ENCODE results near the gene CLN5. TPM values are rescaled to one million over a fixed set of nuclear protein-coding genes. Genes with fewer than 3 reads are reported as not detected.

CLN5 gene
- total and polyA plus RNA-seq, 10 of the 15 experiments (the other 5 are each of a cell fraction or from before 2014, with no cell fraction given) = 11.2 to 22.2 (median 13.1) TPM

- no peaks in the 10 kb centered on the region for H4K20me1 ChIP-seq (ENCODE audit: control insufficient read depth, insufficient read depth)
- no peak for ATAC-seq
- no peak for DNase-seq (ENCODE audit: low read depth, low spot score)
- no peaks in the 10 kb centered on the region for H3K79me2 ChIP-seq (ENCODE audit: control insufficient read depth, insufficient read depth, low read length)
- ChIA-PET CTCF (interaction anchor here (0.6 to 1.7 kb wide), 2 partner anchors 16 to 230 kb away, joined by 3 to 4 read pairs; no protein-coding TSS in a partner anchor), SMC1A (ENCODE audit: uncharacterized antibody, unreplicated experiment) (interaction anchor here (0.9 kb wide), 1 partner anchor 86 kb away, joined by 3 read pairs; no protein-coding TSS in a partner anchor), POLR2A (no interaction called here), RAD21 (ENCODE audit: unreplicated experiment) (interaction anchor here (1.4 kb wide), 1 partner anchor 25 kb away, joined by 4 read pairs; no protein-coding TSS in a partner anchor)
- FAIRE-seq = no peak
- in situ Hi-C loops (cut with MboI) = no loop called here
- no peaks in the 10 kb centered on the region; a peak in 1 of 4 replicates for H3K27me3 ChIP-seq (replicated peaks in 1 of 2; ENCODE audit: control insufficient read depth in 2 of 2, insufficient read depth in 2 of 2, low read length in 1 of 2)
- no peak overlapping the region for H3K27ac ChIP-seq (ENCODE audit: control insufficient read depth, insufficient read depth)
- H3K4me3 ChIP-seq = no peak overlapping the region
- BruUV-seq (replicated peaks) = no TSS peak
- H3K9me3 ChIP-seq (replicated peaks; ENCODE audit: control insufficient read depth, insufficient read depth, low read length) = no peaks in the 10 kb centered on the region; the same call in 2 of the 3 replicates
- no peak overlapping the region for H2AFZ ChIP-seq (ENCODE audit: control insufficient read depth, low read depth, low read length)
- no peaks in the 10 kb centered on the region for H3K36me3 ChIP-seq (ENCODE audit: control insufficient read depth in 2 of 2, insufficient read depth in 2 of 2, low read length in 1 of 2)
- H3K4me2 ChIP-seq (ENCODE audit: control insufficient read depth, insufficient read depth) = no peak overlapping the region
- intact Hi-C loops (cut with micrococcal nuclease; ENCODE audit: unreplicated experiment) = no loop called here
- TF ChIP-seq NR2C2 (IDR thresholded peaks at IDR 0.05; ENCODE audit: borderline replicate concordance, control insufficient read depth, insufficient read length, low read depth) = no peak
- TF ChIP-seq FOXK2 (IDR thresholded peaks at IDR 0.05) = no peak
- TF ChIP-seq SIN3A (IDR thresholded peaks at IDR 0.05; ENCODE audit: low read depth, low read length) = no peak
- TF ChIP-seq RELB (IDR thresholded peaks at IDR 0.05; ENCODE audit: low read depth) = no peak
- no peak for TF ChIP-seq SREBF1 (IDR thresholded peaks at IDR 0.05; ENCODE audit: low read length)
- no peak for TF ChIP-seq ETV6 (conservative IDR thresholded peaks at IDR 0.05 in 1 of 2, IDR thresholded peaks at IDR 0.05 in 1 of 2; ENCODE audit: borderline replicate concordance in 1 of 2, low read depth in 1 of 2)
- H3K4me1 ChIP-seq (ENCODE audit: control insufficient read depth, insufficient read depth, low read length) = no peaks in the 10 kb centered on the region
- H3K9ac ChIP-seq (ENCODE audit: control insufficient read depth, insufficient read depth, low read length) = no peak overlapping the region
- 53% methylated on average over 5 of the region's 5 CpGs for WGBS (ENCODE audit: insufficient coverage, insufficient replicate concordance, low lambda C conversion rate, missing lambda C conversion rate)
Observed at GRCh38 chr13:76955661-76956060, 36.2 kb upstream of the CLN5 start.
